GM18511 (cell line): ENCODE data around the gene KCTD11.

Source experiments
- ATAC-seq: cut with Tn5 transposase; IDR thresholded peaks from one replicate; pipeline ENCODE4 v1.9.1; 2021; ENCODE audit warnings: mild to moderate bottlenecking, moderate library complexity; ENCODE audit not compliant: unreplicated experiment

The KCTD11 gene

DNA sequence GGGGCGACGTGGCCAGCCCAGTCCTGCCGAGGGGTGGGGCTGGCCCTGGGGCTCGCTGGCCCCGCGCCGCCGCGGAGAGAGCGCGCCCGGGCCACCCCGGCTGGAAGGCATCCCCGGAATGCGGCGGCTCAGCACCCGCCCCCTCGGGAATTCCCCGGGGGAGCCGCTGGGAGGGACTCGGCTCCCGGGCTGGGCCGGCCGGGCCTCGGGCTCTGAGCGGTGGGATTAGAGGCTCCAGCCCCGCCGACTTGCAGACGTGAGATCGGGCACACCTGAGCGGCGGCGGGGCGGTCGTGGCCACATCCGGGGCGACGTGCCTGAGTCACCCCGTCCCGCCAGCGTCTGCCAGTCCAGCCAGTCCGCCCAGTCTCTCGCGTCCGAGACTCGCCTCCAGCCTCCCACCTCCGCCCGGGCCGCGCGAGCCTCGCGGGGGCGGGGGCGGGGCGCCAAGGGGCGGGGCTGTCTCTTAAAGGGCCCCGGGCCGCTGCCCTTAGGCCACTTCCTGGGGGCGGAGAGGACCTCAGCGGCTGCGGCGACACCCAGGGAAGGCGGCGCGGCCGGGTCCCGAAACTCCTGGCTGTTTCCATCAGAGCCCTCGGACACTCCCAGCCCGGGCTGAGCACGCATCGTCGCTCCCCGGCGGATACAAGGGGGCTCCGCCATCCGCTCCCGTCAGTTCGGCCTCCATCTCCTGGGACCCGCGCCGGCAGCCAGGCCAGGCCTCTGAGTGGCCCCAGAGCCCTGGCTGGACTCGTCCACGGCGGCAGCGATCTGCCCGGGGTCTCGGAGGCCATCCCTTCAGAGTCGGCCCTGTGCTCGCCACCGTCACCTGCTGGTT, at the start of gene KCTD11:
TSS of gene KCTD11 (plus strand) at position 498 of the 838 bp plus-strand sequence.
- ATAC-seq: peak; percentile 75

DNA sequence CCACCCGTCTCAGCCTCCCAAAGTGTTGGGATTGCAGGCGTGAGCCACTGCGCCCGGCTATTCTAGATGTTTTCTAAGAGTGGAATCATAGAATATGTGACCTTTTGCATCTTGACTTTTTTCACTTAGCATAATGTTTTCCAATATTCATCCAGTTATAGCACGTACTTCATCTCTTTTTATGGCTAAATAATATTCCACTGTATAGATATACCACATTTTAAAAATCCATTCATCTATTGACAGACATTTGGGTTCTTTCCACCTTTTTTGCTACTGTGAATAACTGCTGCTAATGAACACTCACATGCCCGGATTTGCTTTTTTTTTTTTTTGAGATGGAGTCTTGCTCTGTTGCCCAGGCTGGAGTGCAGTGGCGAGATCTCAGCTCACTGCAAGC, 47.8 kb upstream of the KCTD11 start:
- ATAC-seq: no peak

DNA sequence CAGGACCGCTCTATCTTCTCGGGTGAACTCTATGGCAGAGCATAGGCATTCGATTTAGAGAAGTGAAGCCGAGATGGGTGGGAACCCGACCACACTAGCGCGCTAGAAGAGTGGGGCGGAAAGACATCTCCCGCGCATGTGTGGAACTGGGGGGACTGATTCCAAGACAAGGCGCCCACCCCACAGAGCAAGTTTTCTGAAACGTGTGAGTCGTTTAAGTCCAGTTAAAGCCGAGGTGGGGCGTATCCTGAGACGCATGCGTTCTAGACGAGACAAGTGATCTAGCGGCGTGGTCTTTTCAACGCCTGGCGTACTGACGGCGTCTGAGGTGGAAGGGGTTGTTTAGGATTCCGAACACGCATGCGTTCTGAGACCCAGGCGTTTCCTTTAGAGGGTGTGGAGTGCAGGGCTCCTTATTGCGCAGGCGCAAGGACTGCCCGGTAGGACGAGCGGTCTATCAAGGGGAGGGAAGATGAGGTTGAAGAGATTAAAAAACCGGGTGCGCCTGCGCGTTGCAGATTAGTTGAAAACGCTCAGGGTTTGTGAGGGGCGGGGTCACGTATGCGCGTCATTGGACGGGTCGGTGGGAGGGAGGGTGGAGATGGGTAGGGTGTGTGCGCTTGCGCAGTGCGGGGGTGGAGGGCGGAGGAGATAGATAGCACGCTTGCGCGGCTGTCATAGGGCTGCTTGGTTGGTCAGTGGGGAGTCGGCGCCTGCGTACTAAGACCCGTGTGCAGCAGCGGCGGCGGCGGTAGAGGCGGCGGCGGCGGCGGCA, 44.9 kb upstream of the KCTD11 start, which contains the start of gene EIF5A:
TSS of gene EIF5A (plus strand) at position 718 of the 775 bp plus-strand sequence. CDS start 2,008 bp downstream, outside the sequence.
- ATAC-seq: peak; percentile 75

DNA sequence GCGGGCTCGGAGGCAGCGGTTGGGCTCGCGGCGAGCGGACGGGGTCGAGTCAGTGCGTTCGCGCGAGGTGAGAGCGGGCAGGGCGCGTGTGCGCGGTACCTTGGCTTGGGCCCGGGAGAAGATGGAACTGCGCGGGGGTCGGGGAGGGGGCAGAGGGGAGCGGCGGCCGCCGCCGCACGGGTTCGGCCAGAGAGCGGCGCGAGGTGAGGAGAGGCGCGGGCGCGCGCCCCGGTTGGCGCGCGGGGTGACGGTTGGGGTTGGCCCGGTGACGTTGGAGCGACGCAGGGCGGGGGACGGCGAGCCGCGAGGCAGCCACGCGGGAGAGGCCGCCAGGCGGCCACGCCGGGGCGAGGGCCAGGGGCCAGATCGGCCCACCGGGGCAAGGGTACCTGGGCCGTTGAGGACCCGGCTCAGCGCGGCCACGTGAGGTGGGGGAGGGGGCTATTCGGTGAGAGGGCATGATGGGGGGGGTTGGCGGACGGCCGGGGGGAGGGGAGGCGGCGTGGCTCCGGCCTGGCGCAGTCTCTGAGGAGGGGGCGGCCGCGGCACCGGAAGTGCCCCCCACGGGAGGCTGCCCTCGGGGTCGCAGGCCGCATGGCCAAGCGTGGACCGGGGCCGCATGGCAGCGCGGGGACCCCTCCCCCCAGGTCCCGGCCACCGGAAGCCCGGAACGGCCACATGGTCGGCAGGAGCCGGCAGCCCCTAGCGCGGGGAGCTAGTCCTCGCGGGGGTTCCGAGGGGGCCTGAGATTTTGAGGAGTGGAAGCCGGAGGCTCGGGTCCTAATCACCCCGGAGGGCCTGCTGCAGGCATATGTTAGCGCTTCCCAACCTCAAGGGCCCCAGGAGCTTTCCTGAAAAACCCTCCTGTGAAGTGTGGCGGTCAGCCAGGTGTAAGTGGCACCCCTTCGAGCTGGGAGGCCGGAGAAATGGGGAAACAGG, 44.0 kb upstream of the KCTD11 start:
- no peak for ATAC-seq

DNA sequence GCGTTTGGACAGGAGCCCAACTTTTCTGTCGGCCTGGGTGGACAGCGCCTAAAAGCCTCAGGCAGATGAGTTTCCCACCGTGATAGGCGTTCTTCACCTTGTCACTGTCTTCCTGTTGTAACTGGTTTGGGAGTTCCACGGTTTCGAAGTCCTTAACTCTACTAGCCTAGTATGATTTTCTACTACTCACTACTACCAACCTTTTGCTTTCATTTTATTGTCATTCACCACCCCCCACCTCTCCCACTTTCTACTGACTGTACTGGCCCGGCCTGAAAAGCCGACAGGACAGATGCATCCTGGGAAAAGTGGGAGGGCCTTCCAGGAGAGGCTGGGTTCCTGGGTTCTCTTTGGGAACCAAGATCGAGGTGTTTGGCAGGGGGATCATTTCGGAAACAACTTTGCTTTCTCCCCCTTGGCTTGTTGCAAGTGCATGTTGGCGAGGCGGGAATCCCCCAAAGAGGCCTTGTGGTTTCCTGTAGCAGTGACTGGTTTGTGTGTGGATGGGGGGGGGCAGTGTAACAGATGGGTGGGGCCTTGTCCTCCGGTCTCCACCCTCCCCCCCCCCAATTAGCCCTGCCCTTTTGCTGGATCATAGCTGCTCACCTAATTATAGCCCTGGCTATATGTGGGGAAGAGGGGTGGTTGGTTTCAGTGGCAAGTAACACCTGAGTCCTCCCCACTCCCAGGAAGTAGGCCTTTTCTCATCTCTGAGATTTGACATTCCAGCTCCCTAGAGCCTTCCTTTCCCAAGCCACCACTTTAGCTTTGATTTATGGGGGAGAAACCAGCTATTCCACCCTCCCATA, 43.1 kb upstream of the KCTD11 start:
- no peak for ATAC-seq

DNA sequence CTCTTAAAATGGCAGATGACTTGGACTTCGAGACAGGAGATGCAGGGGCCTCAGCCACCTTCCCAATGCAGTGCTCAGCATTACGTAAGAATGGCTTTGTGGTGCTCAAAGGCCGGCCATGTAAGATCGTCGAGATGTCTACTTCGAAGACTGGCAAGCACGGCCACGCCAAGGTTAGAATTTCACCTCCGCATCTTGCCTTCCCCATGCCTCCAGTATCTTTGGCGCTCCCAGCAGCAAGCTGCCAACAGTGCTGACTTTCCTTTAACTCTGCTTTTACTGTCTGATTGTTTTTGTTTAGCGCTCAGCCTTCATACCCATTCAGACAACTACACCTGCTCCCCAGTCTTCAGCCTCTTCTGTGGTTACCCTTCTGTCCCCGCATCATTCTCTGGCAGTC, 42.3 kb upstream of the KCTD11 start:
- ATAC-seq: no peak

DNA sequence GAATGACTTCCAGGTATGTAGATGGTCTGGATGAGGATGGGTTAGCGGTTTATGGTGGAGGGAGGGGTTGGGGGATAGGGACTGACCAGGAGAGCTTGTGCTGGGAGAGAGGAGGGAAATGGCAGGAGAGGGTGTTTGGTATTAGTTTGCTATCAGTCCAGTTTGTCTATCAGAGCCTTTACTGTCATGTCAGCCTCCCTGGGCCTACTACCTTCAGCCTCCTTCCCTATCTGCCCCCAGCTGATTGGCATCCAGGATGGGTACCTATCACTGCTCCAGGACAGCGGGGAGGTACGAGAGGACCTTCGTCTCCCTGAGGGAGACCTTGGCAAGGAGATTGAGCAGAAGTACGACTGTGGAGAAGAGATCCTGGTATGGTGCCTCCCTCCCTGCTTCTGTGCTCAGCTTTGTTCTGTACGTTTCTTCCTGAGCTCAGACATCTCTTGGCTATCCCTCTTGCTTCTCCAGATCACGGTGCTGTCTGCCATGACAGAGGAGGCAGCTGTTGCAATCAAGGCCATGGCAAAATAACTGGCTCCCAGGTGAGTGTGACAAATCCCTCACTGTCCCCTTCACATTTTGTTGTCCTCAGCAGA, 40.8 kb upstream of the KCTD11 start:
- no peak for ATAC-seq

DNA sequence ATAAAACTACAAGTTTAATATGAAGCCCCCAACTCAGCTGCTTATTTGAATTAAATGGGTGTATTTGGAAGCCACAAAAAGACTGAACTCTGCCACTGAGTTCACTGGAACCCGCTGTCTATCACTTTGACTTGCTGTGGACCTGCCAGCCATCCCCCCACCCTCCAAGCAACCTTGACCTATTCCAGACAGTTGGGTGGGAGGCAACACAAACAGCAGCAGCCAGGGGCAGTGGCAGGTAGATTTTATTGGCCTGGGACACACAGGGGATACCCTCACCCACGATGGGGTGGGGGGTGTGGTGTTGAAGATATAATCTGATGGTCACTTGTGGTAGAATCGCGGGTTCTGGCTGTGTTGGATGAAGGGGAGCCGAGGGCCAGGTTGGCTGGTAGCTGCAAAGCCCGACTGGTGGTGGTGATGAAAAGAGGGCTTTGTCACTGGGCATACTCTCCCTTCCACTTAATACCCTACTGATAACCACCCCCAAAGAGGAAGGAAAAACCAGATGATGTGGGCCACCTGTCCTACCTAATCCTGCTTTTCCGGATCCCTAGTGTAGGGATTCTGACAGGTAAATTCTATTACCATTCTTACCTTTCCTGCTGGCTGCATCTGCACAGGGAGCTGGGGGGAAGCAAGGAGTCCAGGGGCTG, 39.4 kb upstream of the KCTD11 start:
- no peak for ATAC-seq

DNA sequence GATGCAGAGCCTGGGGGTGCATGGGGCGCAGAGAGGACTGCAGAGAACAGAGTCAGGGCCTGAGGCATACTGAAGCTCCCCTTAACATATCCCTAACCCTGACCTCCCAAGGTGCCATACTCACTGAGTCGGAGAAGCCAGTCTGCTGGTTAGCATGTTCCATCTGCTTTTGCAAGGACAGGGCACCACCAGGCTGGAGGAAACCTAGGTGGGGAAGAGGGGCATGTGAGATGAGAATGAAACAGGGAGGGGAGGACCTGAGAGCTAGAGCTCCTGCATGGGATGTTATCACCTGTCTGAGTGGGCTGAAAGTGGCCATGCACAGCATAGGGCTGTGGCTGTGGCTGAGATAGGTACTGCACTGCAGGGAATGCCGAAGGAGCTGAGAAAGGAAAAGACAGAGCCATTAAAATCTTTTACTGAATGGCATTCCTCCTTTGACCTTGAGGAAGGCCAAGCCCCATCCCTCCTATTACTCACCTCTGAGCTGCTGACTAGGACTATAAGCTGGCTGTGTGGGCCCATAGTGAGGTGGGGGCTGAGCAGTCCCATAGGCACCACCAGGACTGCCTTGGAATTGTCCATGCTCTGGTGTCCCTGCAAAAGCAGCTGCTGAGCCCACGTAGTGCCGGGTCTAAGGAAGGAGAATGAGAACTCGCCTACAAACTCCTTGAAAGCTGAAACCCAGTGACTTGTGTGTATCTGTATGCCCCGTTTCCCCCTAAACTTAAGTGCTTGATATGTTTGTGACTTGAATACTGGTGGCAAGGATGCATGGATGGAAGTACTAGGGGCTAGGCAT, 38.7 kb upstream of the KCTD11 start:
- no peak for ATAC-seq

DNA sequence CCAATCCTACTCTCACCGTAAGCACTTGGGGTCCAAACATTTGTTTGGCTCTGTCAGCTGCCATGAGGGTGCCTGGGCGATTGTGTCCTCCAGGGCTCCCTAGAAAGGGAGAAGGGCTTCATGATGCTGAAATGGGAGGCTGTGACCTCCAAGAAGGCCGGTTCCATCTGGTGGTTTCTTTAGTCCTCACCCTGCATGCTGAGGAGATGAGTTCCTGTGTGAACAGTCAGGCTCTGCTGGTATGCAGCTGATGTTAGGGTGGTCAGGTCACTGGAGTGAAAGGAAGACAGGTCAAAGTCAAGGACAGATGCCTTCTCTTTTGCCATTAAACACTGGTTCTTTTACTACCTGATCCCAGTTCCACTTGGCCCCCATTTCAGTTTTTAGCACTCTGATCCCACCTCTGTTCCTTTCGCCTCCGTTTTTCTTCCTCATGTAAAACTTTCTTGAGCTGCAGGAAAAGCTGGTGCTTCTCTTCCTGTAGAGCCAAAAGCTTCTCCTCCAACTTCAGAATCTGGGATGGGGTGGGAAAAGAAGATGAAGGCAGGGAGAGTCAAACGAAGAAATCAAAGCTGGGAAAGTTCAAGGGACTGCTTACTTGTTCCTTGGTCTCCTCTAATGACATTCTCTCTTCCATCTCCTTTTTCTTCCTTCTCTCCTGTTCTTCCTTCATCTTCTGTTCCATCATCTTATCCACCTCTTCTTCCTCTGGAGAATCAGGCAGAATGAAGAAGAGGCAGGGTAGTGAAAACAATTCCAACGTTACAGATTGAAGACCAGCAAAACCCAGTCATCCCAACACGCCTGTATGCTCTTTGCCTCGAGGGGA, 37.9 kb upstream of the KCTD11 start:
- no peak for ATAC-seq

DNA sequence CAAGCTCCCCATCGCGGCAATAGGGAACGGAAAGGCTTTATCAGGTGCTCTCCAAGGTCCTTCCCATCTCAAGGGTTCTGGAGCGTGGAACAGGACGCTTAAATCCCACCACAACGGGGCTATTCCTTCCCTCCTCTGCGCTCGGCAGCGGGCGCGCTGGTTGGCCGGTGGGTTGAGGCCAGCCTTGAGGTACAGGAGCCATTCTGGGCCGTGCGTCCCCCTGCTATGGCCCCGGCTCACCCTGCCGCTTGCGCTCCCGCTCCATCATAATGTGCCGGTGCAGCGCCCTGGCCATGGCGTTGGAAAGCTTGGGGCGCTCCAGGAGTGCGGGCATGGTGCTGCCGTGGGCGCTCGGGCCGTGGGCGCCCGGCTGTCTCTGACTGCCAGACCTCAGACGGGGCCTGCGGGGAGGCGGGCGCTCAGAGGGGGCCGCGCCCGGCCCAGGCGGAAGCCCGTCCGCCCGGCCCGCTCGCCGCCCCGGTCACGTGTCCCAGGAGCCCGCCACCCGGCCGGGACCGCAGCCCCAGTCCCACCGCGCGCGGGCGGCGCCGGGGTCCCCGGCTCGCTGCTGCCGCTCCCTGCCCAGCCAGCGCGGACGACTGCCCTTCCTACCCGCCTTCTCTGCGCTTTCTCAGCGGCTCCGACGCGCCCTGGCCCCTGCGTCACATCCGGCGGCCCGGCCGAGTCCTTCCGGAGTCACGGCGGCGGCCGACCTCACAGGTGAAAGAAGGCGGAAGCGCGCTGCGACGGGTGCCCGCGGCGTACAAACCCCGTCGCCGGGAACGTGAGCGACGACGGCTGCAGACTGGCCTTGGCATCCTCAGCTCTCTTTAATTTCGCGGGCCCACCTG, 37.0 kb upstream of the KCTD11 start, which contains the start of gene GPS2:
TSS of gene GPS2 (minus strand) at position 642 of the 851 bp plus-strand sequence. CDS start at position 334, 308 bp downstream.
- peak; percentile 88 for ATAC-seq

DNA sequence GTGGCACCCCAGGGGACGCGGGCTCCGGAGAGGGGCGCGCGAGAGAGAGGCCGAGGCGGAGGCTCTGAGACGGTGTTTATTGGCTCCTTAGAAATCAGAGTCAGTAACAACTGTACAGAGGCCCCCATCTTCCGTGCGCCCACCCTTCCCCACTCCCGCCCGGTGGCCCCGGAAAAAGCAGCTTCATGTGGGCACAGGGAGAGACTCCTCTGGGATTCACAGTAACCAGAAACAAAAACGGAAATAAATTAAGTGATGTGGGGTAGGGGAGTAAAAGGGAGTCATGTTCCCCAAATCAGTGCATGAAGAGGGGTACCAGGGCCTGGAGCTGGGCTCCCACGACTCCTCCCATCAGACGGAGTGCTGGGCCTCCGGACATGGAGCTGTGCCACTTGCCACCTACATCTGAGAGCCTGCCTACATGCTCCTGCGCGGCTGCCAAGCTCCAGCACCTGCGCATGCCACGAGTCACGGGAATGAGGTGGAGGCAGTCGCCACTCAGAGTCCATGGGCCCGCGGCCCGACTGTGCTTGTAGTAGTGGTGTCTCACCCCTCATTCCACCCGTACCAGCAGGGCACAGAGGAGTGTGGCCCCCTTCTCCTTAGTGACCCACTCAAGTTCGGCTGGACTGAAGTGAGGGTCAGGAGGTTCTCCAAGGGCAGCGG, 36.3 kb upstream of the KCTD11 start:
- no peak for ATAC-seq

DNA sequence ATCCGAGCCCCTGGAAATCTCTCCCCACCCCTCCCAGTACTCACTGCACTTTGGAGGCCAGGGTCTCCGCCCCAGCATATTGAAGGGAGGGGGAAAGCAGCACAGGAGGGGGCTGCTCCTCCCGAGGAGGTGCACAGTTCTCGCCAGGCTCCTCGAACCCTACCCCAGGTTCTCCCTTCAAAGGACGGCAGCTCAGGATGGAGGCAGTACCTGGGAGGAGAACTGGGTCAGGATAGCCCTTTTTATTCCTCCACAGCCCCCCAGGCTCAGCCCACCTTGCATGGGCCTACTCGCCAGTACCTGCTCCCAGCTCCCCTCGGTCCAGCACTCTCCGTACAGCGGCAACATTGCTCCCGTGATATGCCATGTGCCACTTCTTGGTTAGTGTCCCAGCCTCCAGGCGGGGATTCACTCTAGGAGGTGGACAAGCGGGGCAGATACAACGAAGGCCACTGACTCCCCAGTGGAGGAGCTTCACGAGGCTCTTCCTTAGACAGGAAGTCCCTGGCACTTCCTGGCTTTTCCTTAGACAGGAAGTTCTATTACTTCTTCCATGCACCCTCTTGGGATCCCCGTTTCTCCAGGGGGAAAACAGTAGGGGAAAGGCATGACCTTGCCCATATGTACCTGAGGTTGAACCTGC, 34.7 kb upstream of the KCTD11 start:
- no peak for ATAC-seq

DNA sequence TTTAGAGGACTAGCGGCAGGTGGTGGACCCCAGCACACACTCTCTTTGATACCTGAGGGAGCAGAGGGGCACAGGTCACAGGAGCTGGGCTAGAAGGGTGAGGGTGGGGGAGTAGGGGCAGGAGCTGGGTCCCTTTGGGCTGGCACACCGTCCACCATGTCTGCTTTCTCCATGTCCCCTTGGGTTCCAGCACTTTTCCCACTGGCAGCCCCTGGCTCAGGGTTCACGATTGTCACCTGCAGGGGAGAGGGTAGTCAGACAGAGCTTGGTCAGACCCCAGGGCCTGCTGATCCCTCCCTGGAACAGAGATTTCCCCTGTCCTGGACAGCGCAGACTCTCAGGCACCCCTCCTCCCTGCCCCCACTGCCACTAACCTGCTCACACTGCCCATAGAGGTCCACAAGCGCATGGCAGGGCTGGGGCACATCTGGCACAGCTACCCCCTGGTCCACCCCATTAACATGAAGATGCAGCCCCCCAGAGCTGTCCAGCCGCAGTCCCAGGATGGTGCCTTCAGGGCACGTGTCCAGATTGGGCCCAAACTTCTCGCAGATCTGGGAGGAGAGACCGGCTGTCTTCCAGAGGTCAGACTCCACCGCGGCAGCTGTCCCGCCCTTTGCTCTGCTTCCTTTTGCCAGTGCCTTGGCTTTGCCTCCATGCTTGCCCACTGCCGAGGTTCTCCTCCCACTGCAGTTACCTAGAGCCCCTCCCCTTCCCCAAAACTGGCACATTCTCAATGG, 33.7 kb upstream of the KCTD11 start:
- no peak for ATAC-seq

DNA sequence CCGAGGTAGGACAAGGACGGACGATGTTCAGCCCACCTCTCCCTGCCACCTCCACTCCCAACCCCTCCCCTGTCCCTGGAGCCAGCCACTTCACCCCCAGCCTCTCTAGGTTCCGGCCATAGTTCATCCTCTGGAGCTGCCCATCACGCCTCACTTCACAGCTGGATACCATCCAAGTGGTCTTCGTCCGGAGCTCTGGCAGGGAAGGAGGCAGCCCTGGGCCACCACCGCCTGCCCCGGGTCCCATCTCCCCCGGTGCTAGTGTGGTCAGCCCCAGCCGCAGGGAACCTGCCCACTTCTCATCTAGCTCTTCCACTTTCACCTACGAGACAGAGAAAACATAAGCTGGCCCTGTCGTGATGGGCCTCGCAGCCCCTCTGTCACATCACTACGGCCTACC, 30.5 kb upstream of the KCTD11 start:
- ATAC-seq: no peak
